NCI-H1417 (cell line): Measurements from ENCODE around the gene KIRREL3.

Experiments used
- DNase-seq, 3 experiments: peaks; one replicate each; lab custom pipeline; 2025; lab: John Stamatoyannopoulos, UW

KIRREL3 gene

GRCh38 chr11:126487711-126488110 is 512.9 kb downstream of the KIRREL3 start:
- no peak for DNase-seq

- DNase-seq, result no peak
Measured at GRCh38 chr11:126485986-126486635, 514.5 kb downstream of the KIRREL3 start.

- peak in 1 of 3 experiments; percentile 34 for DNase-seq
Measured at GRCh38 chr11:126485021-126485792, 515.4 kb downstream of the KIRREL3 start.

GRCh38 chr11:126484266-126484665 is 516.3 kb downstream of the KIRREL3 start:
- no peak for DNase-seq

GRCh38 chr11:126483621-126484195 is 516.9 kb downstream of the KIRREL3 start:
- peak in 1 of 3 experiments; percentile 34 for DNase-seq

GRCh38 chr11:126482586-126483108 is 517.9 kb downstream of the KIRREL3 start:
- DNase-seq, result no peak

- no peak for DNase-seq
Measured at GRCh38 chr11:126481303-126481680, 519.3 kb downstream of the KIRREL3 start.

GRCh38 chr11:126480410-126481302 is 519.9 kb downstream of the KIRREL3 start:
- peak; percentile 81 to 96 (median 87) for DNase-seq

- DNase-seq, result no peak
Measured at GRCh38 chr11:126480015-126480409, 520.6 kb downstream of the KIRREL3 start.

- no peak for DNase-seq
Measured at GRCh38 chr11:126479178-126479930, 521.2 kb downstream of the KIRREL3 start.

- no peak for DNase-seq
Measured at GRCh38 chr11:126478466-126478865, 522.1 kb downstream of the KIRREL3 start.

- peak in 2 of 3 experiments; percentile 39 to 82 for DNase-seq
Measured at GRCh38 chr11:126477535-126478305, 522.9 kb downstream of the KIRREL3 start.

GRCh38 chr11:126476977-126477376 is 523.6 kb downstream of the KIRREL3 start:
- peak in 2 of 3 experiments; percentile 48 to 63 for DNase-seq

GRCh38 chr11:126476266-126476924 is 524.2 kb downstream of the KIRREL3 start:
- DNase-seq, result peak; percentile 30 to 83 (median 56)

- DNase-seq, result no peak
Measured at GRCh38 chr11:126475014-126475991, 525.3 kb downstream of the KIRREL3 start.

GRCh38 chr11:126474220-126474619 is 526.4 kb downstream of the KIRREL3 start:
- peak in 1 of 3 experiments; percentile 20 for DNase-seq

GRCh38 chr11:126473269-126473668 is 527.3 kb downstream of the KIRREL3 start:
- DNase-seq, result no peak

- DNase-seq, result no peak
Measured at GRCh38 chr11:126469311-126469710, 531.3 kb downstream of the KIRREL3 start.
